ENCODE results near the gene GAREM2. TPM values are rescaled to one million over a fixed set of nuclear protein-coding genes. Genes with fewer than 3 reads are reported as not detected.

Gene GAREM2
- total RNA-seq, 2 experiments from 2014 or later: not detected

GRCh38 chr2:26190369-26190768 is 17.5 kb downstream of the GAREM2 start:
- H3K9me2 ChIP-seq (ENCODE audit: insufficient read depth, low read length): no peaks in the 10 kb centered on the region
- H3K36me3 ChIP-seq (ENCODE audit: insufficient read depth, low read length): peaks cover 50% of the 10 kb centered on the region
- H3K4me1 ChIP-seq (ENCODE audit: insufficient read depth, low read length, poor library complexity, severe bottlenecking): no peaks in the 10 kb centered on the region
- POLR2A ChIA-PET: no interaction called here
- no peak overlapping the region for H3K4me2 ChIP-seq (ENCODE audit: low read length)
- H2AFZ ChIP-seq (ENCODE audit: low read length): no peak overlapping the region
- H4K20me1 ChIP-seq (ENCODE audit: insufficient read depth, low read length): no peaks in the 10 kb centered on the region
- no peak overlapping the region for H3K4me3 ChIP-seq (ENCODE audit: low read depth, low read length, poor library complexity, severe bottlenecking)
- CTCF ChIA-PET (ENCODE audit: unreplicated experiment): interaction anchor here (0.6 kb wide), 1 partner anchor 778 kb away, joined by 6 read pairs; no protein-coding TSS in a partner anchor
- no peak for TF ChIP-seq CTCF (conservative IDR thresholded peaks at IDR 0.05; ENCODE audit: low read length)
- TF ChIP-seq EZH2phosphoT487 (IDR thresholded peaks at IDR 0.05; ENCODE audit: borderline replicate concordance, low read depth, low read length): no peak
- BruUV-seq (replicated peaks): no TSS peak
- no peaks in the 10 kb centered on the region for H3K9me3 ChIP-seq (ENCODE audit: low read length)
- no peak overlapping the region for H3K27ac ChIP-seq (ENCODE audit: low read depth, low read length, poor library complexity, severe bottlenecking)
- intact Hi-C loops (cut with micrococcal nuclease; ENCODE audit: unreplicated experiment): no loop called here
- no peaks in the 10 kb centered on the region for H3K79me2 ChIP-seq (ENCODE audit: insufficient read depth, low read depth, low read length)
- no peak for DNase-seq (ENCODE audit: low spot score)

GRCh38 chr2:26191316-26192159 is 18.6 kb downstream of the GAREM2 start:
- TF ChIP-seq CTCF (conservative IDR thresholded peaks at IDR 0.05; ENCODE audit: low read length): no peak
- no TSS peak for BruUV-seq (replicated peaks)
- intact Hi-C loops (cut with micrococcal nuclease; ENCODE audit: unreplicated experiment): no loop called here
- Histone ChIP-seq H3K9me2 (ENCODE audit: insufficient read depth, low read length) (no peaks in the 10 kb centered on the region), H4K20me1 (ENCODE audit: insufficient read depth, low read length) (no peaks in the 10 kb centered on the region), H3K79me2 (ENCODE audit: insufficient read depth, low read depth, low read length) (no peaks in the 10 kb centered on the region), H3K4me3 (ENCODE audit: low read depth, low read length, poor library complexity, severe bottlenecking) (no peak overlapping the region), H3K9me3 (ENCODE audit: low read length) (no peaks in the 10 kb centered on the region), H2AFZ (ENCODE audit: low read length) (no peak overlapping the region), H3K27ac (ENCODE audit: low read depth, low read length, poor library complexity, severe bottlenecking) (no peak overlapping the region), H3K4me1 (ENCODE audit: insufficient read depth, low read length, poor library complexity, severe bottlenecking) (no peaks in the 10 kb centered on the region), H3K36me3 (ENCODE audit: insufficient read depth, low read length) (peaks cover 62% of the 10 kb centered on the region), H3K4me2 (ENCODE audit: low read length) (no peak overlapping the region)
- ChIA-PET POLR2A (interaction anchor here (0.5 kb wide), 1 partner anchor 42 kb away, joined by 4 read pairs; no protein-coding TSS in a partner anchor), CTCF (ENCODE audit: unreplicated experiment) (no interaction called here)
- DNase-seq (ENCODE audit: low spot score): no peak

GRCh38 chr2:26193578-26194231 is 20.8 kb downstream of the GAREM2 start:
- ChIA-PET POLR2A (no interaction called here), CTCF (ENCODE audit: unreplicated experiment) (no interaction called here)
- Histone ChIP-seq H3K9me2 (ENCODE audit: insufficient read depth, low read length) (no peaks in the 10 kb centered on the region), H3K4me1 (ENCODE audit: insufficient read depth, low read length, poor library complexity, severe bottlenecking) (peaks cover 11% of the 10 kb centered on the region), H3K27ac (ENCODE audit: low read depth, low read length, poor library complexity, severe bottlenecking) (no peak overlapping the region), H2AFZ (ENCODE audit: low read length) (no peak overlapping the region), H3K36me3 (ENCODE audit: insufficient read depth, low read length) (peaks cover 84% of the 10 kb centered on the region), H3K4me2 (ENCODE audit: low read length) (no peak overlapping the region), H3K4me3 (ENCODE audit: low read depth, low read length, poor library complexity, severe bottlenecking) (no peak overlapping the region), H4K20me1 (ENCODE audit: insufficient read depth, low read length) (no peaks in the 10 kb centered on the region), H3K9me3 (ENCODE audit: low read length) (no peaks in the 10 kb centered on the region), H3K79me2 (ENCODE audit: insufficient read depth, low read depth, low read length) (no peaks in the 10 kb centered on the region)
- no peak for DNase-seq (ENCODE audit: low spot score)
- no TSS peak for BruUV-seq (replicated peaks)
- intact Hi-C loops (cut with micrococcal nuclease; ENCODE audit: unreplicated experiment): no loop called here
- TF ChIP-seq CTCF (conservative IDR thresholded peaks at IDR 0.05; ENCODE audit: low read length): no peak
- no peak for TF ChIP-seq EZH2phosphoT487 (IDR thresholded peaks at IDR 0.05; ENCODE audit: borderline replicate concordance, low read depth, low read length)
